Measurements from ENCODE around the gene VPS25.

VPS25 gene

GRCh38 chr17:42750739-42751344 lies 22.4 kb upstream of the VPS25 start:
- Histone ChIP-seq H3K4me2 (ENCODE audit: insufficient read depth, low read length) (no peak overlapping the region), H4K20me1 (ENCODE audit: insufficient read depth, low read length) (no peaks in the 10 kb centered on the region), H3K9me3 (ENCODE audit: insufficient read depth, low read length, severe bottlenecking) (no peaks in the 10 kb centered on the region), H3K27me3 (ENCODE audit: insufficient read depth, low read length, poor library complexity) (peaks cover 8% of the 10 kb centered on the region), H3K4me3 (ENCODE audit: low read depth in 1 of 2, low read length in 2 of 2) (no peak overlapping the region), H3K79me2 (ENCODE audit: insufficient read depth, low read length) (no peaks in the 10 kb centered on the region), H3K36me3 (ENCODE audit: insufficient read depth, low read length) (no peaks in the 10 kb centered on the region), H3K4me1 (ENCODE audit: insufficient read depth, low read length) (peaks cover 3% of the 10 kb centered on the region), H3K9ac (ENCODE audit: low read depth, low read length) (no peak overlapping the region), H3K27ac (ENCODE audit: low read length) (no peak overlapping the region), H2AFZ (ENCODE audit: low read depth, low read length) (no peak overlapping the region)
- TF ChIP-seq CTCF (IDR thresholded peaks at IDR 0.05; ENCODE audit: borderline replicate concordance, extremely low read depth, low read length, poor library complexity, severe bottlenecking) (no peak), EZH2 (IDR thresholded peaks at IDR 0.05; ENCODE audit: borderline replicate concordance, low read depth, low read length, severe bottlenecking) (no peak)
- no peak for ATAC-seq (ENCODE audit: insufficient read depth, low read depth)
- no peak for DNase-seq

GRCh38 chr17:42751628-42752027 lies 21.6 kb upstream of the VPS25 start:
- Histone ChIP-seq H3K4me1 (ENCODE audit: insufficient read depth, low read length) (no peaks in the 10 kb centered on the region), H3K4me2 (ENCODE audit: insufficient read depth, low read length) (no peak overlapping the region), H3K9me3 (ENCODE audit: insufficient read depth, low read length, severe bottlenecking) (no peaks in the 10 kb centered on the region), H3K27me3 (ENCODE audit: insufficient read depth, low read length, poor library complexity) (peaks cover 8% of the 10 kb centered on the region), H3K27ac (ENCODE audit: low read length) (no peak overlapping the region), H4K20me1 (ENCODE audit: insufficient read depth, low read length) (no peaks in the 10 kb centered on the region), H3K79me2 (ENCODE audit: insufficient read depth, low read length) (no peaks in the 10 kb centered on the region), H3K4me3 (ENCODE audit: low read depth in 1 of 2, low read length in 2 of 2) (no peak overlapping the region), H2AFZ (ENCODE audit: low read depth, low read length) (no peak overlapping the region), H3K9ac (ENCODE audit: low read depth, low read length) (no peak overlapping the region), H3K36me3 (ENCODE audit: insufficient read depth, low read length) (no peaks in the 10 kb centered on the region)
- no peak for ATAC-seq (ENCODE audit: insufficient read depth, low read depth)
- TF ChIP-seq CTCF (IDR thresholded peaks at IDR 0.05; ENCODE audit: borderline replicate concordance, extremely low read depth, low read length, poor library complexity, severe bottlenecking): no peak
- no peak for TF ChIP-seq EZH2 (IDR thresholded peaks at IDR 0.05; ENCODE audit: borderline replicate concordance, low read depth, low read length, severe bottlenecking)
- no peak for DNase-seq

- no peaks in the 10 kb centered on the region for H3K4me1 ChIP-seq (ENCODE audit: insufficient read depth, low read length)
- no peaks in the 10 kb centered on the region for H3K9me3 ChIP-seq (ENCODE audit: insufficient read depth, low read length, severe bottlenecking)
- no peak overlapping the region for H3K27ac ChIP-seq (ENCODE audit: low read length)
- H3K4me2 ChIP-seq (ENCODE audit: insufficient read depth, low read length): no peak overlapping the region
- H3K79me2 ChIP-seq (ENCODE audit: insufficient read depth, low read length): no peaks in the 10 kb centered on the region
- no peak overlapping the region for H3K9ac ChIP-seq (ENCODE audit: low read depth, low read length)
- no peaks in the 10 kb centered on the region for H4K20me1 ChIP-seq (ENCODE audit: insufficient read depth, low read length)
- no peak overlapping the region for H2AFZ ChIP-seq (ENCODE audit: low read depth, low read length)
- TF ChIP-seq EZH2 (IDR thresholded peaks at IDR 0.05; ENCODE audit: borderline replicate concordance, low read depth, low read length, severe bottlenecking) (no peak), CTCF (IDR thresholded peaks at IDR 0.05; ENCODE audit: borderline replicate concordance, extremely low read depth, low read length, poor library complexity, severe bottlenecking) (no peak)
- no peak for ATAC-seq (ENCODE audit: insufficient read depth, low read depth)
- peaks cover 23% of the 10 kb centered on the region for H3K27me3 ChIP-seq (ENCODE audit: insufficient read depth, low read length, poor library complexity)
- H3K4me3 ChIP-seq (ENCODE audit: low read depth in 1 of 2, low read length in 2 of 2): no peak overlapping the region
- DNase-seq: no peak
- no peaks in the 10 kb centered on the region for H3K36me3 ChIP-seq (ENCODE audit: insufficient read depth, low read length)
Observed at GRCh38 chr17:42754782-42755181, 18.5 kb upstream of the VPS25 start.

Data from DND-41 (cell line).